Suprapubic skin (tissue), 4 donors: ENCODE data around the gene TASP1.

Source experiments
- EP300 ChIP-seq: sonication (generic); formaldehyde crosslinking; IDR thresholded peaks from one replicate; pipeline ENCODE4 v1.6.1; 2017; ENCODE audit warnings: antibody characterized with exemption
- POLR2A ChIP-seq, 2 donors: fragments of 450-650 bp; IDR thresholded peaks; one replicate each; pipeline ENCODE4 v1.6.1; 2017; ENCODE audit warnings: antibody characterized with exemption in 2 of 2, mild to moderate bottlenecking in 2 of 2, moderate library complexity in 2 of 2
- POLR2AphosphoS5 ChIP-seq, 3 donors: sonication (generic); formaldehyde crosslinking; IDR thresholded peaks; one replicate each; pipeline ENCODE4 v1.6.1; 2017; ENCODE audit warnings: antibody characterized with exemption in 3 of 3
- TF ChIP-seq, protein P1 (sequence below), 2 donors: fragments of 200-600 bp in 1 of 2; fragments of 450-650 bp in 1 of 2; sonication (generic) in 1 of 2; IDR thresholded peaks; one replicate each; pipeline ENCODE4 v1.5.1; 2016 to 2019; ENCODE audit warnings: antibody characterized with exemption in 2 of 2, mild to moderate bottlenecking in 1 of 2, moderate library complexity in 1 of 2

GRCh38 chr20:13552061-13552460 is 86.7 kb downstream of the TASP1 start:
- TF ChIP-seq, protein P1, sequence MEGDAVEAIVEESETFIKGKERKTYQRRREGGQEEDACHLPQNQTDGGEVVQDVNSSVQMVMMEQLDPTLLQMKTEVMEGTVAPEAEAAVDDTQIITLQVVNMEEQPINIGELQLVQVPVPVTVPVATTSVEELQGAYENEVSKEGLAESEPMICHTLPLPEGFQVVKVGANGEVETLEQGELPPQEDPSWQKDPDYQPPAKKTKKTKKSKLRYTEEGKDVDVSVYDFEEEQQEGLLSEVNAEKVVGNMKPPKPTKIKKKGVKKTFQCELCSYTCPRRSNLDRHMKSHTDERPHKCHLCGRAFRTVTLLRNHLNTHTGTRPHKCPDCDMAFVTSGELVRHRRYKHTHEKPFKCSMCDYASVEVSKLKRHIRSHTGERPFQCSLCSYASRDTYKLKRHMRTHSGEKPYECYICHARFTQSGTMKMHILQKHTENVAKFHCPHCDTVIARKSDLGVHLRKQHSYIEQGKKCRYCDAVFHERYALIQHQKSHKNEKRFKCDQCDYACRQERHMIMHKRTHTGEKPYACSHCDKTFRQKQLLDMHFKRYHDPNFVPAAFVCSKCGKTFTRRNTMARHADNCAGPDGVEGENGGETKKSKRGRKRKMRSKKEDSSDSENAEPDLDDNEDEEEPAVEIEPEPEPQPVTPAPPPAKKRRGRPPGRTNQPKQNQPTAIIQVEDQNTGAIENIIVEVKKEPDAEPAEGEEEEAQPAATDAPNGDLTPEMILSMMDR (IDR thresholded peaks at IDR 0.05), result no peak
- TF ChIP-seq EP300, result no peak
- no peak for TF ChIP-seq POLR2AphosphoS5 (IDR thresholded peaks at IDR 0.05)
- TF ChIP-seq POLR2A (IDR thresholded peaks at IDR 0.05), result no peak
